SU-DHL-6 (cell line): ENCODE data around the gene LRRTM4.

ENCODE experiments used
- H2AFZ ChIP-seq: fragments of 200-600 bp; sonication (generic); 2 replicates; pipeline ENCODE4 v1.6.1; 2014; ENCODE audit warnings: low read depth, mild to moderate bottlenecking, moderate library complexity, mixed read lengths, antibody characterized with exemption, low read length; ENCODE audit not compliant: severe bottlenecking
- H3F3A ChIP-seq: fragments of 200-600 bp; shearing (Covaris generic); 2 replicates; pipeline ENCODE4 v1.6.0; 2016; ENCODE audit warnings: antibody characterized with exemption, mild to moderate bottlenecking; ENCODE audit not compliant: insufficient read depth
- H3K27ac ChIP-seq: fragments of 200-600 bp; sonication (generic); 2 replicates; pipeline ENCODE4 v1.5.1; 2016; ENCODE audit warnings: low read depth, mild to moderate bottlenecking, low read length, moderate library complexity, mixed read lengths
- H3K27me3 ChIP-seq: fragments of 200-600 bp; sonication (generic), shearing (Covaris generic); 2 replicates; pipeline ENCODE4 v1.6.0; 2014; ENCODE audit warnings: mild to moderate bottlenecking, low read length
- H3K36me3 ChIP-seq: fragments of 200-600 bp; sonication (generic); 2 replicates; pipeline ENCODE4 v1.6.1; 2014; ENCODE audit warnings: mild to moderate bottlenecking, low read length, mixed read lengths
- H3K4me2 ChIP-seq: fragments of 300-600, 200-600 bp; shearing (Covaris generic), sonication (generic); 2 replicates; pipeline ENCODE4 v1.6.0; 2014; ENCODE audit warnings: low read length, low read depth, mild to moderate bottlenecking; ENCODE audit not compliant: poor library complexity, severe bottlenecking
- H3K4me3 ChIP-seq: fragments of 200-600 bp; sonication (generic); 2 replicates; pipeline ENCODE4 v1.5.1; 2014; ENCODE audit warnings: antibody characterized with exemption, low read length, mild to moderate bottlenecking, mixed read lengths; ENCODE audit not compliant: insufficient read depth, poor library complexity, severe bottlenecking
- H3K79me2 ChIP-seq: fragments of 200-600 bp; sonication (generic); 2 replicates; pipeline ENCODE4 v1.6.1; 2014; ENCODE audit warnings: mild to moderate bottlenecking, low read length, moderate library complexity; ENCODE audit not compliant: insufficient read depth
- H3K9ac ChIP-seq: fragments of 200-600 bp; sonication (generic); 2 replicates; pipeline ENCODE4 v1.7.0; 2014; ENCODE audit warnings: mild to moderate bottlenecking, low read length
- H3K9me2 ChIP-seq: fragments of 200-600 bp; sonication (generic); replicated peaks from 2 replicates; pipeline ENCODE4 v1.6.1; 2014; ENCODE audit warnings: low read length; ENCODE audit not compliant: insufficient read depth
- H3K9me3 ChIP-seq: fragments of 200-600 bp; sonication (generic); 2 replicates; pipeline ENCODE4 v1.6.1; 2014; ENCODE audit warnings: low read length, mixed read lengths; ENCODE audit not compliant: insufficient read depth
- H4K20me1 ChIP-seq: fragments of 200-600 bp; sonication (generic); 2 replicates; pipeline ENCODE4 v1.6.1; 2014; ENCODE audit warnings: low read depth, mild to moderate bottlenecking, antibody characterized with exemption, low read length, moderate library complexity, mixed read lengths
- EZH2phosphoT487 ChIP-seq: fragments of 200-600 bp; sonication (generic), shearing (Covaris generic); conservative IDR thresholded peaks from 2 replicates; pipeline ENCODE4 v1.6.1; 2018; ENCODE audit warnings: mild to moderate bottlenecking, antibody characterized with exemption, low read length, moderate library complexity, mixed read lengths
- TF ChIP-seq, protein P1 (sequence below): fragments of 200-600 bp; sonication (generic); IDR thresholded peaks from one replicate; pipeline ENCODE4 v1.5.1; 2017; ENCODE audit warnings: antibody characterized with exemption, mild to moderate bottlenecking, low read length, moderate library complexity; ENCODE audit not compliant: insufficient read depth, poor library complexity, severe bottlenecking

LRRTM4 gene

GRCh38 chr2:76730021-76730420 lies 792.2 kb downstream of the LRRTM4 start:
- H4K20me1 ChIP-seq = no peaks in the 10 kb centered on the region

DNA sequence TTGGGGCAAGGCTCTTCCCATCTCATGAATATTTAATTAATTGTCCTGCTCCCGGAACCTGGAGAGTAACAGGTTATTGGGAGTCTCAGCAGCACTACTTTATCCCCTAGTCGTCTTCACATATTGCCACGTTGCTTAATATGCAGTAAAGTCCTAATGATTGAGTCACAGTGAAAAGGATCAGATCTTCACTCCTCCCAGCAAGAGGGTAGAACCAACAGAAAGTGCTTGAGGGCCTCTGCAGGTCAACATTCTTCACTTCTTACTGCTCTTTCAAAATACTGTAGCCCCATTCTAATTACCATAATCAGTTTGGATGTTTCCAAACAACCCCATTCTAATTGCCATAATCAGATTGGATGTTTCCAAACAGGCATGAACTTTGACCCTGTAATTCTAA lies 801.0 kb downstream of the LRRTM4 start:
- Histone ChIP-seq H3K27me3 (no peaks in the 10 kb centered on the region), H3F3A (no peaks in the 10 kb centered on the region), H2AFZ (no peak overlapping the region), H4K20me1 (no peaks in the 10 kb centered on the region), H3K79me2 (no peaks in the 10 kb centered on the region), H3K27ac (no peak overlapping the region), H3K4me2 (no peak overlapping the region), H3K9ac (no peak overlapping the region), H3K9me3 (no peaks in the 10 kb centered on the region), H3K4me3 (no peak overlapping the region), H3K9me2 (no peaks in the 10 kb centered on the region), H3K36me3 (no peaks in the 10 kb centered on the region)
- TF ChIP-seq EZH2phosphoT487 = no peak
- TF ChIP-seq, protein P1, sequence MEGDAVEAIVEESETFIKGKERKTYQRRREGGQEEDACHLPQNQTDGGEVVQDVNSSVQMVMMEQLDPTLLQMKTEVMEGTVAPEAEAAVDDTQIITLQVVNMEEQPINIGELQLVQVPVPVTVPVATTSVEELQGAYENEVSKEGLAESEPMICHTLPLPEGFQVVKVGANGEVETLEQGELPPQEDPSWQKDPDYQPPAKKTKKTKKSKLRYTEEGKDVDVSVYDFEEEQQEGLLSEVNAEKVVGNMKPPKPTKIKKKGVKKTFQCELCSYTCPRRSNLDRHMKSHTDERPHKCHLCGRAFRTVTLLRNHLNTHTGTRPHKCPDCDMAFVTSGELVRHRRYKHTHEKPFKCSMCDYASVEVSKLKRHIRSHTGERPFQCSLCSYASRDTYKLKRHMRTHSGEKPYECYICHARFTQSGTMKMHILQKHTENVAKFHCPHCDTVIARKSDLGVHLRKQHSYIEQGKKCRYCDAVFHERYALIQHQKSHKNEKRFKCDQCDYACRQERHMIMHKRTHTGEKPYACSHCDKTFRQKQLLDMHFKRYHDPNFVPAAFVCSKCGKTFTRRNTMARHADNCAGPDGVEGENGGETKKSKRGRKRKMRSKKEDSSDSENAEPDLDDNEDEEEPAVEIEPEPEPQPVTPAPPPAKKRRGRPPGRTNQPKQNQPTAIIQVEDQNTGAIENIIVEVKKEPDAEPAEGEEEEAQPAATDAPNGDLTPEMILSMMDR = no peak

More at GRCh38 chr2:76730021-76730420, 792.2 kb downstream of the LRRTM4 start:
- Histone ChIP-seq H3K27me3 (no peaks in the 10 kb centered on the region), H2AFZ (no peak overlapping the region), H3K79me2 (no peaks in the 10 kb centered on the region), H3K9me3 (no peaks in the 10 kb centered on the region), H3K9me2 (no peaks in the 10 kb centered on the region), H3K27ac (no peak overlapping the region), H3K4me2 (no peak overlapping the region), H3K4me3 (no peak overlapping the region), H3K36me3 (no peaks in the 10 kb centered on the region), H3F3A (no peaks in the 10 kb centered on the region), H3K9ac (no peak overlapping the region)
- no peak for TF ChIP-seq EZH2phosphoT487
- TF ChIP-seq, protein P1 = no peak

- Histone ChIP-seq H2AFZ (no peak overlapping the region), H3K4me2 (no peak overlapping the region), H3K4me3 (no peak overlapping the region), H3K27ac (no peak overlapping the region), H4K20me1 (no peaks in the 10 kb centered on the region), H3K79me2 (no peaks in the 10 kb centered on the region), H3K9me3 (no peaks in the 10 kb centered on the region; the same call in 1 of the 2 replicates), H3K9ac (no peak overlapping the region), H3K27me3 (no peaks in the 10 kb centered on the region), H3K36me3 (no peaks in the 10 kb centered on the region), H3K9me2 (no peaks in the 10 kb centered on the region), H3F3A (no peaks in the 10 kb centered on the region)
- no peak for TF ChIP-seq EZH2phosphoT487
- TF ChIP-seq, protein P1 = no peak
Observed at GRCh38 chr2:76713312-76713711, 808.9 kb downstream of the LRRTM4 start.
